ENCODE results near the gene TOX3. TPM values are rescaled to one million over a fixed set of nuclear protein-coding genes. Genes with fewer than 3 reads are reported as not detected.

TOX3 gene
- total and polyA plus RNA-seq, 2 of the 13 experiments (the other 11 are each of a cell fraction or from before 2014, with no cell fraction given) = 14.5 to 98.6 TPM

GRCh38 chr16:52561910-52562741, 15.2 kb upstream of the TOX3 start (continued):
- TF ChIP-seq PRDM10 (CRISPR knock-in tag; IDR thresholded peaks at IDR 0.05; ENCODE audit: low read depth) (no peak), ZBTB21 (CRISPR knock-in tag; IDR thresholded peaks at IDR 0.05) (no peak), ATF7-NPFF (CRISPR knock-in tag; IDR thresholded peaks at IDR 0.05; ENCODE audit: low read depth) (no peak), ZKSCAN8 (CRISPR knock-in tag; IDR thresholded peaks at IDR 0.05; ENCODE audit: borderline replicate concordance) (no peak), ZBTB49 (CRISPR knock-in tag; IDR thresholded peaks at IDR 0.05; ENCODE audit: borderline replicate concordance) (no peak), BCL6 (CRISPR knock-in tag; IDR thresholded peaks at IDR 0.05) (0 out of 2 replicates have a peak, but pooled peaks have one; percentile 31), POLR2AphosphoS5 (IDR thresholded peaks at IDR 0.05; ENCODE audit: low read depth, low read length) (no peak), ZNF362 (CRISPR knock-in tag; IDR thresholded peaks at IDR 0.05; ENCODE audit: borderline replicate concordance) (peak; percentile 39; the same call in 1 of the 2 replicates), ZNF180 (CRISPR knock-in tag; IDR thresholded peaks at IDR 0.05; ENCODE audit: borderline replicate concordance, low read depth) (no peak), ZNF557 (CRISPR knock-in tag; IDR thresholded peaks at IDR 0.05) (0 out of 2 replicates have a peak, but pooled peaks have one; percentile 42), ZMAT3 (CRISPR knock-in tag; conservative IDR thresholded peaks at IDR 0.05) (0 out of 2 replicates have a peak, but pooled peaks have one; percentile 61), PLSCR1 (CRISPR knock-in tag; IDR thresholded peaks at IDR 0.05; ENCODE audit: borderline replicate concordance) (no peak), KDM1A (CRISPR knock-in tag; IDR thresholded peaks at IDR 0.05) (no peak), ATRX (CRISPR knock-in tag; IDR thresholded peaks at IDR 0.05; ENCODE audit: borderline replicate concordance) (no peak), ZBTB26 (CRISPR knock-in tag; IDR thresholded peaks at IDR 0.05; ENCODE audit: borderline replicate concordance) (no peak; the same call in 1 of the 2 replicates), ZNF672 (CRISPR knock-in tag; IDR thresholded peaks at IDR 0.05) (no peak), SATB2 (CRISPR knock-in tag; IDR thresholded peaks at IDR 0.05) (no peak), HNRNPUL1 (IDR thresholded peaks at IDR 0.05; ENCODE audit: low read depth, low read length) (no peak), SP4 (CRISPR knock-in tag; IDR thresholded peaks at IDR 0.05) (0 out of 2 replicates have a peak, but pooled peaks have one; percentile 37), ZFP37 (CRISPR knock-in tag; IDR thresholded peaks at IDR 0.05; ENCODE audit: borderline replicate concordance) (no peak)
